K562 (cell line): ENCODE measurements around the gene PPM1L. TPM values are rescaled to one million over a fixed set of nuclear protein-coding genes. Genes with fewer than 3 reads are reported as not detected.

Source experiments
- ATAC-seq: fragments of 200-7000 bp; cut with Tn5 transposase; 3 replicates; pipeline ENCODE4 v1.9.1; 2020; ENCODE audit warnings: moderate library complexity
- BruUV-seq: library from RNA; stranded (reverse); fragments of 400-500 nt; replicated peaks from 2 replicates; lab custom pipeline; 2021; lab: Mats Ljungman, UMichigan
- CTCF ChIA-PET: fragments of 300-600 bp; formaldehyde crosslinking; extraction: SDS; loops from one replicate; lab custom pipeline; 2021; ENCODE audit warnings: low intra/inter-chr PET ratio; lab: Yijun Ruan, JAX
- POLR2A ChIA-PET: fragments of 300-600, 350-650 bp; sonication (Branson Sonifier 250); formaldehyde crosslinking; extraction: SDS; loops from one replicate; lab custom pipeline; 2021; ENCODE audit warnings: antibody characterized with exemption, inconsistent platforms; lab: Yijun Ruan, JAX
- DNase-seq, 4 experiments: peaks; one replicate each; pipeline versions ENCODE4 v3.0.0 to v3.0.0-alpha.2; 2011 to 2018; ENCODE audit warnings: low spot score in 3 of 4, mixed read lengths in 3 of 4; ENCODE audit errors: extremely low read depth in 1 of 4
- FAIRE-seq: peaks from 2 replicates; lab custom pipeline; 2011; peaks lifted over from hg19 to GRCh38; lab: Jason Lieb, UNC
- H2AFZ ChIP-seq: 2 replicates; pipeline ENCODE4 v1.6.0; 2011; ENCODE audit warnings: low read depth, low read length, control low read depth, inconsistent platforms
- H3K27ac ChIP-seq: fragments of 200-600 bp; 3 replicates; pipeline ENCODE4 v1.8.0; 2011; ENCODE audit warnings: low read depth, mild to moderate bottlenecking, control low read depth, inconsistent platforms, low read length, moderate library complexity, mixed read lengths; ENCODE audit errors: extremely low read depth
- H3K27me3 ChIP-seq, 2 experiments: fragments of 300-600 bp in 1 of 2; 2 replicates in 1 of 2; 3 replicates in 1 of 2; pipeline versions ENCODE4 v1.6.0 to v1.8.0; 2011; ENCODE audit warnings: inconsistent platforms in 2 of 2, low read length in 2 of 2, mild to moderate bottlenecking in 1 of 2, mixed read lengths in 1 of 2, moderate library complexity in 1 of 2; ENCODE audit not compliant: control insufficient read depth in 2 of 2, insufficient read depth in 2 of 2
- H3K36me3 ChIP-seq: fragments of 300-600 bp; 3 replicates; pipeline ENCODE4 v1.8.0; 2011; ENCODE audit warnings: mild to moderate bottlenecking, low read length, inconsistent platforms; ENCODE audit not compliant: control insufficient read depth, insufficient read depth
- H3K4me1 ChIP-seq, 2 experiments: fragments of 200-600 bp in 1 of 2; replicated peaks in 1 of 2; 2 replicates in 1 of 2; 3 replicates in 1 of 2; pipeline versions ENCODE4 v1.5.1 to v1.8.0; 2011; ENCODE audit warnings: inconsistent platforms in 2 of 2, low read length in 2 of 2, mild to moderate bottlenecking in 1 of 2, mixed read lengths in 1 of 2, moderate library complexity in 1 of 2; ENCODE audit not compliant: control insufficient read depth in 2 of 2, insufficient read depth in 2 of 2
- H3K4me2 ChIP-seq: 2 replicates; pipeline ENCODE4 v1.6.1; 2011; ENCODE audit warnings: low read length, control low read depth, inconsistent platforms, mixed read lengths; ENCODE audit not compliant: insufficient read depth
- H3K4me3 ChIP-seq: fragments of 200-600 bp; sonication (generic), shearing (Covaris generic); 2 replicates; pipeline ENCODE4 v1.5.1; 2016; ENCODE audit warnings: control low read depth, inconsistent platforms
- H3K79me2 ChIP-seq: fragments of 200-600 bp; 3 replicates; pipeline ENCODE4 v1.8.0; 2011; ENCODE audit warnings: low read length, inconsistent platforms; ENCODE audit not compliant: control insufficient read depth, insufficient read depth
- H3K9ac ChIP-seq, 2 experiments: 2 replicates each; pipeline versions ENCODE4 v1.6.0 to v1.6.1; 2011; ENCODE audit warnings: low read depth in 2 of 2, low read length in 2 of 2, control low read depth in 1 of 2, inconsistent platforms in 1 of 2, mild to moderate bottlenecking in 1 of 2, mixed read lengths in 1 of 2; ENCODE audit not compliant: insufficient read depth in 1 of 2
- H3K9me1 ChIP-seq: one replicate; pipeline ENCODE4 v1.6.0; 2011; ENCODE audit warnings: inconsistent platforms, mild to moderate bottlenecking, low read length, moderate library complexity; ENCODE audit not compliant: control insufficient read depth, insufficient read depth
- H3K9me3 ChIP-seq: replicated peaks from 2 replicates; pipeline ENCODE4 v1.5.1; 2011; ENCODE audit warnings: low read depth, low read length, inconsistent platforms; ENCODE audit not compliant: control insufficient read depth, insufficient read depth
- H4K20me1 ChIP-seq: replicated peaks from 2 replicates; pipeline ENCODE4 v1.6.1; 2011; ENCODE audit warnings: low read length, inconsistent platforms, mixed read lengths; ENCODE audit not compliant: control insufficient read depth, insufficient read depth
- CBX1 ChIP-seq: sonication (generic); IDR thresholded peaks from 2 replicates; pipeline ENCODE4 v1.6.1; 2016; ENCODE audit warnings: antibody characterized with exemption, low read depth, mild to moderate bottlenecking
- KLF13 ChIP-seq: fragments of 450-650 bp; IDR thresholded peaks from 2 replicates; pipeline ENCODE4 v1.6.1; 2016; ENCODE audit warnings: missing genetic modification characterization, low read depth, mild to moderate bottlenecking, missing compliant biosample characterization, moderate library complexity, borderline replicate concordance
- NFIC ChIP-seq: fragments of 450-650 bp; IDR thresholded peaks from 2 replicates; pipeline ENCODE4 v1.6.1; 2017; ENCODE audit warnings: mild to moderate bottlenecking, inconsistent platforms
- WGBS: fragments of 100-300 bp; shearing (Covaris generic); methylation state at CpG from one replicate; pipeline ENCODE4 v1.1.6; 2016; ENCODE audit warnings: low coverage, mixed read lengths; ENCODE audit not compliant: insufficient coverage; ENCODE audit errors: missing lambda C conversion rate; 5-methylcytosine and 5-hydroxymethylcytosine counted together
- in situ Hi-C: fragments of 300-500 bp; cut with MboI; formaldehyde crosslinking; loops from 4 replicates; pipeline ENCODE4 v1.15.0; 2018; ENCODE audit warnings: inconsistent platforms, mixed read lengths
- intact Hi-C: fragments of 100-400 bp; cut with micrococcal nuclease; formaldehyde crosslinking; loops from 2 replicates; pipeline ENCODE4 v1.14.2; 2022
- polyA plus RNA-seq, 8 experiments: library from polyadenylated mRNA; depleted of rRNA in 4 of 8; stranded (reverse) in 5 of 8; unstranded in 3 of 8; fragments of >200 nt; fragmentation: Nextera tagmentation in 2 of 8; fragmentation: Illumina TruSeq in 1 of 8; extraction: Ambion mirVana in 2 of 8; extraction: Trizol in 1 of 8; gene quantifications; 2 replicates each; pipeline versions ENCODE4 v1.2.1 to v1.2.3, GENCODE V29; 2011 to 2014; ENCODE audit warnings: inconsistent platforms in 1 of 8, missing spikeins in 1 of 8
- total RNA-seq, 7 experiments: library from RNA; depleted of rRNA in 6 of 7; stranded (reverse); fragments of >200 nt in 6 of 7; fragmentation: Illumina TruSeq in 2 of 7; extraction: Trizol in 2 of 7; gene quantifications; 2 replicates each; pipeline versions ENCODE4 v1.2.1 to v1.2.3, GENCODE V29; 2011 to 2021; ENCODE audit warnings: low replicate concordance in 1 of 7
- TF ChIP-seq, protein P1 (sequence below): IDR thresholded peaks from 2 replicates; pipeline ENCODE4 v1.6.1; 2011; ENCODE audit warnings: borderline replicate concordance, low read depth, mild to moderate bottlenecking, moderate library complexity, low read length; ENCODE audit not compliant: insufficient read depth, poor library complexity, severe bottlenecking

The PPM1L gene
- total and polyA plus RNA-seq, 9 of the 15 experiments (the other 6 are each of a cell fraction or from before 2014, with no cell fraction given) = 0.01 to 0.41 (median 0.14) TPM

DNA sequence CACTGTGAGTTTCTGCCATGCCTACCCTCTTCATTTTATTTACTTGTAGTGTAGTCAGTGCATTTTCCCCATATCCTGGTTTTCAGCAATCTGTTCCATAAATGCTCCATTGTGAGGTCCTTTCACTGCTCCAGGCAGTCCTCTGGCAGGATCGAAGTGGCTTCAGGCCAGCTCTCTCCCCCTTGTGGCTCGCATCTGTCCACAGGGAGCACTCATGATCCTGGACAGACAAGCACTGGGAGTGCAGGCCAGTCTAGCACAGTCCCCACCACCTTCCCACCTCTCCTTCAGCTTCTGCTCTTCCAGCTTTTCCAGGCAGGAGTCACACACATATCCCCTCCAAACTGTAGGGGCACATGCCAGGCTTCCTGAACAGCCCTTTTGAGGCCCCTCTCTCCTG lies 173.6 kb downstream of the PPM1L start:
- TF ChIP-seq CBX1 (no peak), NFIC (peak; percentile 27; the same call in 1 of the 2 replicates), KLF13 (no peak)
- TF ChIP-seq, protein P1, sequence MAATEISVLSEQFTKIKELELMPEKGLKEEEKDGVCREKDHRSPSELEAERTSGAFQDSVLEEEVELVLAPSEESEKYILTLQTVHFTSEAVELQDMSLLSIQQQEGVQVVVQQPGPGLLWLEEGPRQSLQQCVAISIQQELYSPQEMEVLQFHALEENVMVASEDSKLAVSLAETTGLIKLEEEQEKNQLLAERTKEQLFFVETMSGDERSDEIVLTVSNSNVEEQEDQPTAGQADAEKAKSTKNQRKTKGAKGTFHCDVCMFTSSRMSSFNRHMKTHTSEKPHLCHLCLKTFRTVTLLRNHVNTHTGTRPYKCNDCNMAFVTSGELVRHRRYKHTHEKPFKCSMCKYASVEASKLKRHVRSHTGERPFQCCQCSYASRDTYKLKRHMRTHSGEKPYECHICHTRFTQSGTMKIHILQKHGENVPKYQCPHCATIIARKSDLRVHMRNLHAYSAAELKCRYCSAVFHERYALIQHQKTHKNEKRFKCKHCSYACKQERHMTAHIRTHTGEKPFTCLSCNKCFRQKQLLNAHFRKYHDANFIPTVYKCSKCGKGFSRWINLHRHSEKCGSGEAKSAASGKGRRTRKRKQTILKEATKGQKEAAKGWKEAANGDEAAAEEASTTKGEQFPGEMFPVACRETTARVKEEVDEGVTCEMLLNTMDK = peak; percentile 20

More for the DNA sequence above, 173.6 kb downstream of the PPM1L start:
- Histone ChIP-seq H3K27ac (no peak overlapping the region), H3K4me3 (no peak overlapping the region), H3K79me2 (no peaks in the 10 kb centered on the region), H3K9me1 (no peaks in the 10 kb centered on the region), H3K9ac (no peak overlapping the region), H4K20me1 (no peaks in the 10 kb centered on the region), H3K9me3 (no peaks in the 10 kb centered on the region), H3K36me3 (no peaks in the 10 kb centered on the region), H3K4me1 (no peaks in the 10 kb centered on the region), H3K4me2 (no peak overlapping the region), H3K27me3 (no peaks in the 10 kb centered on the region), H2AFZ (no peak overlapping the region)
- CTCF ChIA-PET = no interaction called here
- FAIRE-seq (no peak), DNase-seq (peak in 1 of 4 experiments; percentile 3), ATAC-seq (peak; percentile 74)
- intact Hi-C loops (no loop called here), in situ Hi-C loops (no loop called here)
- 0% methylated on average over 2 of the region's 2 CpGs for WGBS
- POLR2A ChIA-PET = no interaction called here
- BruUV-seq = no TSS peak
